Stimulated activated CD4-positive, alpha-beta T cell treated with anti-CD3 and anti-CD28 coated beads, Interleukin-1b, Interleukin-23, amount 100 ng/mL, for 4 hours (primary cell): ENCODE results near the gene CARD9.
"Not testable (repeated sequence)": the region's sequence is repeated elsewhere in the genome, so short reads cannot be mapped to it uniquely, and the experiment has no call there.

ENCODE experiments used
- DNase-seq, 2 donors: peaks; one replicate each; pipeline ENCODE4 v3.0.0-alpha.2; 2020; ENCODE audit warnings: low read depth in 2 of 2

The CARD9 gene, protein sequence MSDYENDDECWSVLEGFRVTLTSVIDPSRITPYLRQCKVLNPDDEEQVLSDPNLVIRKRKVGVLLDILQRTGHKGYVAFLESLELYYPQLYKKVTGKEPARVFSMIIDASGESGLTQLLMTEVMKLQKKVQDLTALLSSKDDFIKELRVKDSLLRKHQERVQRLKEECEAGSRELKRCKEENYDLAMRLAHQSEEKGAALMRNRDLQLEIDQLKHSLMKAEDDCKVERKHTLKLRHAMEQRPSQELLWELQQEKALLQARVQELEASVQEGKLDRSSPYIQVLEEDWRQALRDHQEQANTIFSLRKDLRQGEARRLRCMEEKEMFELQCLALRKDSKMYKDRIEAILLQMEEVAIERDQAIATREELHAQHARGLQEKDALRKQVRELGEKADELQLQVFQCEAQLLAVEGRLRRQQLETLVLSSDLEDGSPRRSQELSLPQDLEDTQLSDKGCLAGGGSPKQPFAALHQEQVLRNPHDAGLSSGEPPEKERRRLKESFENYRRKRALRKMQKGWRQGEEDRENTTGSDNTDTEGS

GRCh38 chr9:136373300-136374182 is at the start of gene CARD9:
CARD9 (minus strand) TSS chr9:136373669; CDS start chr9:136372078, 1,591 bp downstream.
- DNase-seq, result no peak

- no peak for DNase-seq
These were observed 49.4 kb upstream of the CARD9 start for GRCh38 chr9:136422876-136423275.

GRCh38 chr9:136421791-136422190 is 48.3 kb upstream of the CARD9 start:
- no peak for DNase-seq

GRCh38 chr9:136419092-136419420 is 45.6 kb upstream of the CARD9 start:
- DNase-seq, result no peak

GRCh38 chr9:136418182-136419091 is 45.0 kb upstream of the CARD9 start:
- DNase-seq, result no peak

DNA sequence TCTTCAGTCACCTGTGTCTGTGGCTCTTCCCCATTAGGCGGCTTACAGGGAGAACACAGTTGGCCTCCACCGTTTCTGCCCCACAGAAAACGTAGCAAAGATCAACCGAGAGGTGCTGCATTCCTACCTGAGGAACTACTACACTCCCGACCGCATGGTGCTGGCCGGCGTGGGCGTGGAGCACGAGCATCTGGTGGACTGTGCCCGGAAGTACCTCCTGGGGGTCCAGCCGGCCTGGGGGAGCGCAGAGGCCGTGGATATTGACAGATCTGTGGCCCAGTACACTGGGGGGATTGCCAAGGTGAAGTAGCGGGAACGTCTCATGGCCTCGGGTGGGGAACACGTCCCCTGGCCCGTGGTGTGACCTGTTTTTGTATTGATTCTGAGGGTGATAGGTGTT is 43.4 kb upstream of the CARD9 start:
- DNase-seq, result no peak

DNA sequence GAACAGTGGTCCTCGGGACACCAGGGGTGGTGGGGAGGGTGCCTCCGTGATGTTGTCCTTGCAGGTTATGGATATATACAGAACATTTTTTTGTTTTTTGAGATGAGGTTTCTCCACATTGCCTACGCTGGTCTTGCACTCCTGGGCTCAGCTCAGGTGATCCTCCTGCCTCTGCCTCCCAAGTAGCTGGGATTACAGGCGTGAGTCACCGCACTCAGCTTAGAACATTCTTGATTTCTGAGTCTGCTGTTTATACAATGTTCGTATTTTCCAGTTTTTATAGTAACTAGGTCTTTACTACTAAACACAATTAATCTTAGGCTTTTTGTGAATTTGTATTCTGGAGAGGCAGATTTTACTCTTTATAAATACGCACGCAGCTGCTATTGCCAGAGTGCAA is 43.0 kb upstream of the CARD9 start:
- DNase-seq, result no peak

GRCh38 chr9:136412962-136413361 is 39.5 kb upstream of the CARD9 start:
- no peak for DNase-seq

DNA sequence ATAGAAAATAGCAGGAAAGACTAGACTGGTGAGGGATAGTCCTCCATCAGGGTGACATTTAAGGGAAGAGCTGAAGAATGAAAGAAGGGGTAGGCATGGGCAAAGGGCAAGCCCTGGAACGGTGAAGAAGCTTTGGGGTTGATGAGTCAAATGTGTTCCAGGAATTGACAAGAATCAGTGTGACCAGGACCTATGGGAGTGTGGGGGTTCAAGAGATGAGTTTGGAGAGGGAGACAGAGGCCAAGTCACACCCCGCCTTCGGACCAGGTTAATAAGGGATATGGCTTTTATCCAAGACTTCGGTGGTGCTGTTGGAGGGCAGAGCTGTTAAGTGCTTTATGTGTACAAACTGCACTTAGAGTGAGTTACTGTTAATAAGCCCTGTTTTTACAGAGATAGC is 37.9 kb upstream of the CARD9 start:
- DNase-seq, result no peak

DNA sequence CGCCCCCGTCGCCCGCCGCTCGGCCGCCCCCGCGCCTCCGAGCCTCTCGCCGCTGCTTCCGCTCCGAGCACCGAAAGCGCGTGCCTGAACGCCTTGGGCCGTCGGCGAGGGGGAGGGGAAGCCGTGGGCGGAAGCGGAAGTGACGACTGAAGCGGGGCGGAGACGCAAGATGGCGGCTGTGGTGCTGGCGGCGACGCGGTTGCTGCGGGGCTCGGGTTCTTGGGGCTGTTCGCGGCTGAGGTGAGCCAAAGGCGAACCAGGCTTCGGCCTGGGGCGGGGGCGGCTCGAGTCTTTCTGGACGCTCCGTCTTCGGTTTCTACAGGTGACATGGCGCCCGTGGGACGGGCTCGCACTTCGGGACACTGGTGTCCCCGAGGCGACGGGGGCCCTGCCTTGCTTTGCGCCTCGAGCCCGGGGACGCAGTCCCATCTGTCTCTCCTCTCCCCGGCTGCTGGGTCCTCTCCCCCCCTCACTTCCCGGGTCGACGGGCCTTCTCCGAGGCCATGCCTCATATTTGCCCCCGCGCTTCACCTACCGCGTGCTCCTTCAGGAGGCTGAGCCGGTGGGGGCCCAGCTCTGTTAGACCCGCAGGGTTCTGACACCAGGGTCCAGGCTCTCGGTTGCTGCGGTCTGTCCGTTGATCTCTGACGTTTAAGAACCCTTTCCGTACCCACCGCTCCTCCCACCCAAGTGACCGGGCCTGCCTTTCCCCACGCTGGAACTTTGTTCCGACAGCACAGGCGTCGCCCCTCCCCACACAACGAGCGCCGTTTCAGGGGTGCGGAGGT is 37.2 kb upstream of the CARD9 start, which contains the start of the genes ENTR1 and PMPCA:
TSS of gene ENTR1 (minus strand) at position 115 of the 788 bp plus-strand sequence. CDS start 217 bp downstream, outside the sequence.
TSS of gene PMPCA (plus strand) at position 159 of the 788 bp plus-strand sequence. CDS start at position 170, 11 bp downstream.
- peak; percentile 99 for DNase-seq

DNA sequence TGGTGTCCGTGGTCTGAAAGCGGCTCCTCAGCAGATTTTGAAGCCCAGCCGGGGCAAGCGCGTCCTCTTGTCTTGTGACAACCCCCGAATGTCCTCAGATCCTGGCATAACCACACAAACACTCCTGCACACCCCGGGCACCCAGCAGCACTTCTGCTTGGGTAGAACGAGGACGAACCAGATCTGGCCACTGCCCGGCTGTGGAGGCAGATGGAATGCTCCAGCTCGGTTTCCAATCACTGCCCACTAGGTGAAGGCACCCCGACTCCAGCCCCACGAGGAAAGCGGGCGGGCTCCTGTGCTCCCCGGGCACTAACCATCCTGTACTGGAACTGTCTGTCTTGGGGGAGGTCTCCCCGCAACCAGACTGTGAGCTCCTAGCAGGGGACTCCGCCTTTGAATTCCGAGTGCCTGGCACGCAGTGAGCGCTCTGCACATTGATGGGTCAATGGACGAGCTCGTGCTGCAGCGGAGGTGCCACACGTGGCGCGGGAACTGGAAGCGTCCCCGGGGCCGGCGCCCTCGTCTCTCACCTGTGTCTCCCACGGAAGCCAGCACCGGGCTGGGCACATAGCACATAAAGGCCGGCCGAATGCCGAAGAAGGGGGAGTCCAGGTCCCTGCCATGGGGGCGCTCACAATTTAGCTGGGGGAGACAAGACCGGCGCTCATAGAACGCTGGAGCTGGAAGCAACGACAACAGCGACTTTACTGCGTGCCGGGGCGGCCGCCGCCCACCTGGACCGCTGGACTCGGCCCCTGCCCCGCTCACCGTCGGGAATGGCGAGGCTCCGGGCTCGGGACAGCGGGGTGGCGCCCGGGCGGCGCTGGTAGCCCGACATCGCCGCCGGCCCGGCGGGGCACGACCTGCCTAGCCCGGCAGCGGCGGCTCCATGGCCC is 36.3 kb upstream of the CARD9 start:
- peak in 1 of 2 donors; percentile 18 for DNase-seq

DNA sequence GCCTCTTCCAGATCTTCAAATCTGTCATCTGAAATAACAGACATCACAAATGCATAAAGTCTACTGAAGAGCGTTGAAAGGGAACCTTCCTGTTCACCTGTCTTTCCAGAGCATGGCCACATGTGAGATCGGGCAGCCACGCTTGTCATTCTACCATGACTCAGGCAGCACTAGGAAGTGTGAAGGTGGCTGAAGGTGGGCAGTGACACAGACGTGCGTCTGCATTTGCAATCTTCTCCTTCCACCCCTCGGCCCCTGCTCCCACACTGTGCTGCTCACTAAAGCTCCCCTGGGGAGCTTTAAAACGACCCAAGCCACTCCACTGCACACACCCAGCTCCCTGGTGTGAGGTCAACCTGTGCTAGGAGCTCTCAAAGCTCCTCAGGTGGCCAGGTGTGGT is 34.4 kb upstream of the CARD9 start:
- no peak for DNase-seq

GRCh38 chr9:136407061-136407460 is 33.6 kb upstream of the CARD9 start:
- not testable (repeated sequence) for DNase-seq

DNA sequence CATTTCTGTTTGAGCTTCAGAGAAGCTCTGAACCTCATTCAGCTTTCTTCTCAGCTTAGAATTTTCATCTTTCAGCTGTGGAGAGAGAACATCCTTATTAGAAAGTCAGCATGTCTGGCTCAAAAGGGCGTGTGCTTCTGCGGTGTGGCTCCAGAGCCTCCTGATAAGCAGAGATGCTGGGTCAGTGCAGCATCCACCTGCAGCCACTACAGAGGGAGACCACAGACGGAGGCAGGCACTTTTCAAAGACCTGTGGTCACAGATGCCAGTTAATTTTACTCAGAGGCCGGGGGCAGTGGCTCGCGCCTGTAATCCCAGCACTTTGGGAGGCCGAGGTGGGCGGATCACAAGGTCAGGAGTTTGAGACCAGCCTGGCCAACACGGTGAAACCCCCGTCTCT is 32.4 kb upstream of the CARD9 start:
- not testable (repeated sequence) for DNase-seq

GRCh38 chr9:136405481-136405880 is 32.0 kb upstream of the CARD9 start:
- DNase-seq, result no peak

GRCh38 chr9:136404801-136405136 is 31.3 kb upstream of the CARD9 start:
- DNase-seq, result no peak

- DNase-seq, result no peak
These were observed 30.7 kb upstream of the CARD9 start for GRCh38 chr9:136403915-136404800.

- DNase-seq, result peak; percentile 59 to 67
These were observed 30.1 kb upstream of the CARD9 start for GRCh38 chr9:136403538-136403914.

DNA sequence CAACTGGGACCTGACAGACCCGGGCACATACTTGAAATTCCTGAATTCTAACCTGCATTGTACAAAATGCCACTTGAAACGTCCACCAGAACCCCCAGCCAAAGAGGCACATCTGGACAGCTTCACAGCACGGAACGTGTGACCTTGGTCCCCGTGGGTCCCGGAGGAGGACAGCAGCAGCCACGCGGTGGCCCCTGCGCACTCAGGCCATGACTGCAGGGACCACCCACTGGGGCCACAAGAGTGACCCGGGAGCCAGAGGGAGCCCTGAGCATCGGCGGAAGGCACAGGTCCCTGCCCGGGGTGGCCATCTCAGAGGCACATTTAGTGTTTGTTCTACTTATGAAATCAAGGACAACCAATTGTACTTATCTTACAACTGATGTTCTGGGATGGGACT is 28.6 kb upstream of the CARD9 start:
- no peak for DNase-seq
